Thyroid gland (tissue), 4 donors: ENCODE data around the gene MSTO1.
"Not testable (repeated sequence)": the region's sequence is repeated elsewhere in the genome, so short reads cannot be mapped to it uniquely, and the experiment has no call there.

Experiments
- POLR2A ChIP-seq, 2 donors: fragments of 450-650 bp; IDR thresholded peaks; one replicate each; pipeline ENCODE4 v1.6.1; 2017; ENCODE audit warnings: antibody characterized with exemption in 2 of 2, mild to moderate bottlenecking in 2 of 2, moderate library complexity in 1 of 2
- TF ChIP-seq, protein P1 (sequence below), 6 experiments: fragments of 200-600 bp in 3 of 6; fragments of 450-650 bp in 3 of 6; sonication (generic) in 3 of 6; IDR thresholded peaks; one replicate each; pipeline ENCODE4 v1.5.1; 2016 to 2019; ENCODE audit warnings: antibody characterized with exemption in 6 of 6, mild to moderate bottlenecking in 2 of 6, inconsistent platforms in 1 of 6, moderate library complexity in 1 of 6

- TF ChIP-seq, protein P1, sequence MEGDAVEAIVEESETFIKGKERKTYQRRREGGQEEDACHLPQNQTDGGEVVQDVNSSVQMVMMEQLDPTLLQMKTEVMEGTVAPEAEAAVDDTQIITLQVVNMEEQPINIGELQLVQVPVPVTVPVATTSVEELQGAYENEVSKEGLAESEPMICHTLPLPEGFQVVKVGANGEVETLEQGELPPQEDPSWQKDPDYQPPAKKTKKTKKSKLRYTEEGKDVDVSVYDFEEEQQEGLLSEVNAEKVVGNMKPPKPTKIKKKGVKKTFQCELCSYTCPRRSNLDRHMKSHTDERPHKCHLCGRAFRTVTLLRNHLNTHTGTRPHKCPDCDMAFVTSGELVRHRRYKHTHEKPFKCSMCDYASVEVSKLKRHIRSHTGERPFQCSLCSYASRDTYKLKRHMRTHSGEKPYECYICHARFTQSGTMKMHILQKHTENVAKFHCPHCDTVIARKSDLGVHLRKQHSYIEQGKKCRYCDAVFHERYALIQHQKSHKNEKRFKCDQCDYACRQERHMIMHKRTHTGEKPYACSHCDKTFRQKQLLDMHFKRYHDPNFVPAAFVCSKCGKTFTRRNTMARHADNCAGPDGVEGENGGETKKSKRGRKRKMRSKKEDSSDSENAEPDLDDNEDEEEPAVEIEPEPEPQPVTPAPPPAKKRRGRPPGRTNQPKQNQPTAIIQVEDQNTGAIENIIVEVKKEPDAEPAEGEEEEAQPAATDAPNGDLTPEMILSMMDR (IDR thresholded peaks at IDR 0.05) = not testable (repeated sequence)
- TF ChIP-seq POLR2A (IDR thresholded peaks at IDR 0.05) = not testable (repeated sequence)
Measured at GRCh38 chr1:155642559-155643180, 32.7 kb downstream of the MSTO1 start.
